AML-193 (cell line): Measurements from ENCODE around the gene SELENOF.
"Not testable (repeated sequence)": the region's sequence is repeated elsewhere in the genome, so short reads cannot be mapped to it uniquely, and the experiment has no call there.

Experiments used
- DNase-seq, 2 experiments: peaks; one replicate each; lab custom pipeline; 2025; lab: John Stamatoyannopoulos, UW

Gene SELENOF

GRCh38 chr1:86814118-86814517 is 99.8 kb downstream of the SELENOF start:
- not testable (repeated sequence) for DNase-seq
